NT2/D1 (cell line): ENCODE results near the gene BCKDK.

Experiments used
- SUZ12 ChIP-seq: IDR thresholded peaks from 2 replicates; pipeline ENCODE4 v1.6.1; 2011; ENCODE audit not compliant: insufficient read length, insufficient read depth; ENCODE audit errors: extremely low read depth
- YY1 ChIP-seq: IDR thresholded peaks from 2 replicates; pipeline ENCODE4 v1.6.1; 2011; ENCODE audit not compliant: insufficient read length, insufficient read depth
- ZNF274 ChIP-seq: IDR thresholded peaks from 2 replicates; pipeline ENCODE4 v1.6.1; 2011; ENCODE audit warnings: mild to moderate bottlenecking, low read depth, low read length

DNA sequence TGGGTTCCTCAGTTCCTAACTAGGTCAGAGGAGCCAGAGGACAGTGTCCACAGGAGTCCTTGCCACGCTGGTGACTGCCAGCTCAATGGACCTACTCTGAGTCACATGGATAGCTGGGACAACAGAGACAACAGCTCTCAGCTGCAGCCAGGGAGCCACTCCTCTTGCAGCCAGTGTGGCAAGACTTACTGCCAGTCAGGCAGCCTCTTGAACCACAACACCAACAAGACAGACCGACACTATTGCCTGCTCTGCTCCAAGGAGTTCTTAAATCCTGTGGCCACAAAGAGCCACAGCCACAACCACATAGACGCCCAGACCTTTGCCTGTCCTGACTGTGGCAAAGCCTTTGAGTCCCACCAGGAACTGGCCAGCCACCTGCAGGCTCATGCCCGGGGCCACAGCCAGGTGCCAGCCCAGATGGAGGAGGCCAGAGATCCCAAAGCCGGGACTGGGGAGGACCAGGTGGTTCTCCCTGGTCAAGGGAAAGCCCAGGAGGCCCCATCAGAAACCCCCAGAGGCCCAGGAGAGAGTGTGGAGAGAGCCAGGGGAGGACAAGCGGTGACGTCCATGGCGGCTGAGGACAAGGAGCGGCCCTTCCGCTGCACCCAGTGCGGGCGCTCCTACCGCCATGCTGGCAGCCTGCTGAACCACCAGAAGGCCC, 27.3 kb upstream of the BCKDK start:
- TF ChIP-seq YY1 (no peak), ZNF274 (no peak), SUZ12 (no peak)
